ACC112 (cell line): ENCODE results near the gene SPECC1L.

Source experiments
- H2AFZ ChIP-seq: fragments of 200-600 bp; sonication (generic); one replicate; pipeline ENCODE4 v1.6.0; 2017; ENCODE audit warnings: antibody characterized with exemption, low read length; ENCODE audit not compliant: unreplicated experiment
- H3K27ac ChIP-seq: fragments of 200-600 bp; sonication (generic); 2 replicates; pipeline ENCODE4 v1.5.1; 2014; ENCODE audit warnings: low read depth, mild to moderate bottlenecking, antibody characterized with exemption, low read length, moderate library complexity
- H3K27me3 ChIP-seq: fragments of 200-600 bp; sonication (generic); 2 replicates; pipeline ENCODE4 v1.6.1; 2014; ENCODE audit warnings: mild to moderate bottlenecking, antibody characterized with exemption, low read length, moderate library complexity, mixed read lengths; ENCODE audit not compliant: insufficient read depth
- H3K36me3 ChIP-seq: fragments of 200-600 bp; sonication (generic); 2 replicates; pipeline ENCODE4 v1.6.1; 2016; ENCODE audit warnings: mild to moderate bottlenecking, antibody characterized with exemption, low read length, moderate library complexity, mixed read lengths; ENCODE audit not compliant: insufficient read depth
- H3K4me1 ChIP-seq: fragments of 200-600 bp; sonication (generic); one replicate; pipeline ENCODE4 v1.6.1; 2016; ENCODE audit warnings: low read length, mixed read lengths; ENCODE audit not compliant: insufficient read depth, unreplicated experiment, control insufficient read depth
- H3K4me3 ChIP-seq: fragments of 200-600 bp; sonication (generic); 2 replicates; pipeline ENCODE4 v1.5.1; 2014; ENCODE audit warnings: mild to moderate bottlenecking, low read depth, low read length
- H3K79me2 ChIP-seq: fragments of 200-600 bp; sonication (generic); one replicate; pipeline ENCODE4 v1.6.0; 2016; ENCODE audit warnings: low read length; ENCODE audit not compliant: control insufficient read depth, unreplicated experiment, insufficient read depth

Gene SPECC1L

GRCh38 chr22:24423519-24424000 is 152.9 kb downstream of the SPECC1L start:
- Histone ChIP-seq H3K4me3 (peak overlapping the region; percentile 66), H3K36me3 (no peaks in the 10 kb centered on the region), H2AFZ (no peak overlapping the region), H3K27ac (no peak overlapping the region), H3K27me3 (peaks cover 9% of the 10 kb centered on the region; the same call in 1 of the 2 replicates), H3K4me1 (no peaks in the 10 kb centered on the region), H3K79me2 (no peaks in the 10 kb centered on the region)

- Histone ChIP-seq H3K27ac (no peak overlapping the region), H3K27me3 (peaks cover 9% of the 10 kb centered on the region; the same call in 1 of the 2 replicates), H3K4me3 (peak overlapping the region; percentile 66), H3K36me3 (no peaks in the 10 kb centered on the region), H2AFZ (no peak overlapping the region), H3K4me1 (no peaks in the 10 kb centered on the region), H3K79me2 (no peaks in the 10 kb centered on the region)
Measured at GRCh38 chr22:24424001-24424900, 153.6 kb downstream of the SPECC1L start.

- no peaks in the 10 kb centered on the region for H3K36me3 ChIP-seq
- no peak overlapping the region for H3K27ac ChIP-seq
- H2AFZ ChIP-seq = no peak overlapping the region
- H3K79me2 ChIP-seq = no peaks in the 10 kb centered on the region
- no peaks in the 10 kb centered on the region for H3K4me1 ChIP-seq
- H3K4me3 ChIP-seq = no peak overlapping the region
- H3K27me3 ChIP-seq = peaks cover 9% of the 10 kb centered on the region; the same call in 1 of the 2 replicates
Measured at GRCh38 chr22:24424901-24425775, 154.5 kb downstream of the SPECC1L start.

GRCh38 chr22:24426436-24426835 is 155.8 kb downstream of the SPECC1L start:
- Histone ChIP-seq H3K4me3 (no peak overlapping the region), H2AFZ (no peak overlapping the region), H3K79me2 (no peaks in the 10 kb centered on the region), H3K36me3 (no peaks in the 10 kb centered on the region), H3K4me1 (no peaks in the 10 kb centered on the region), H3K27me3 (peaks cover 9% of the 10 kb centered on the region; the same call in 1 of the 2 replicates), H3K27ac (no peak overlapping the region)

- no peaks in the 10 kb centered on the region for H3K36me3 ChIP-seq
- no peaks in the 10 kb centered on the region for H3K79me2 ChIP-seq
- peaks cover 9% of the 10 kb centered on the region; the same call in 1 of the 2 replicates for H3K27me3 ChIP-seq
- no peaks in the 10 kb centered on the region for H3K4me1 ChIP-seq
- no peak overlapping the region for H3K4me3 ChIP-seq
- H2AFZ ChIP-seq = no peak overlapping the region
- no peak overlapping the region for H3K27ac ChIP-seq
Measured at GRCh38 chr22:24426851-24427499, 156.3 kb downstream of the SPECC1L start.

GRCh38 chr22:24427500-24428164 is 157.0 kb downstream of the SPECC1L start, which contains the start of gene ADORA2A:
TSS of gene ADORA2A (plus strand) at chr22:24427599. CDS start at chr22:24433405, 5,806 bp downstream.
- Histone ChIP-seq H3K4me3 (no peak within 1 kb of the TSS), H3K36me3 (no peaks in the 10 kb centered on the region), H3K27ac (no peak within 1 kb of the TSS), H3K79me2 (no peaks in the 10 kb centered on the region), H3K4me1 (peaks cover 3% of the 10 kb centered on the region), H2AFZ (no peak within 1 kb of the TSS), H3K27me3 (peaks cover 9% of the 10 kb centered on the region; the same call in 1 of the 2 replicates)

- no peaks in the 10 kb centered on the region for H3K79me2 ChIP-seq
- no peaks in the 10 kb centered on the region for H3K36me3 ChIP-seq
- H2AFZ ChIP-seq = no peak overlapping the region
- H3K4me1 ChIP-seq = peaks cover 6% of the 10 kb centered on the region
- H3K27ac ChIP-seq = no peak overlapping the region
- H3K27me3 ChIP-seq = peaks cover 9% of the 10 kb centered on the region; the same call in 1 of the 2 replicates
- H3K4me3 ChIP-seq = no peak overlapping the region
Measured at GRCh38 chr22:24428751-24429410, 158.2 kb downstream of the SPECC1L start.

GRCh38 chr22:24429411-24430365 is 159.1 kb downstream of the SPECC1L start:
- H3K27me3 ChIP-seq = peaks cover 3% of the 10 kb centered on the region; the same call in 1 of the 2 replicates
- peaks cover 14% of the 10 kb centered on the region for H3K4me1 ChIP-seq
- H3K79me2 ChIP-seq = no peaks in the 10 kb centered on the region
- H3K27ac ChIP-seq = no peak overlapping the region
- H2AFZ ChIP-seq = no peak overlapping the region
- H3K36me3 ChIP-seq = no peaks in the 10 kb centered on the region
- H3K4me3 ChIP-seq = no peak overlapping the region
